A549 (cell line): Measurements from ENCODE around the gene UBL7. TPM values are rescaled to one million over a fixed set of nuclear protein-coding genes. Genes with fewer than 3 reads are reported as not detected.

Source experiments
- ATAC-seq, 2 experiments: fragments of 200-7000 bp in 1 of 2; fragments of >200 bp in 1 of 2; cut with Nextera tagmentation in 1 of 2; cut with Tn5 transposase in 1 of 2; 3 replicates each; pipeline versions ENCODE4 v1.8.0 to v1.9.1; 2018 to 2020; ENCODE audit warnings: mild to moderate bottlenecking in 1 of 2, moderate library complexity in 1 of 2
- CTCF ChIA-PET: fragments of 300-600 bp; sonication (Branson Sonifier 250); formaldehyde crosslinking; extraction: SDS; loops from one replicate; lab custom pipeline; 2021; ENCODE audit warnings: antibody characterized with exemption, inconsistent platforms; lab: Yijun Ruan, JAX
- POLR2A ChIA-PET: fragments of 350-600 bp; formaldehyde crosslinking; extraction: SDS; loops from one replicate; lab custom pipeline; 2021; ENCODE audit warnings: antibody characterized with exemption, inconsistent platforms; lab: Yijun Ruan, JAX
- DNase-seq, 2 experiments: peaks; one replicate each; pipeline versions ENCODE4 v3.0.0 to v3.0.0-alpha.2; 2011 to 2016; ENCODE audit warnings: low read depth in 1 of 2, low spot score in 1 of 2
- FAIRE-seq: peaks from 2 replicates; lab custom pipeline; 2011; peaks lifted over from hg19 to GRCh38; lab: Jason Lieb, UNC
- H3K27ac ChIP-seq, 2 experiments: fragments of >200 bp; sonication (Bioruptor Twin); formaldehyde crosslinking; 3 replicates each; pipeline ENCODE4 v1.5.1; 2016 to 2017
- H3K4me1 ChIP-seq: fragments of >200 bp; sonication (Bioruptor Twin); formaldehyde crosslinking; 3 replicates; pipeline ENCODE4 v1.6.1; 2016
- H3K4me2 ChIP-seq: fragments of >200 bp; sonication (Bioruptor Twin); formaldehyde crosslinking; 3 replicates; pipeline ENCODE4 v1.6.1; 2016
- H3K4me3 ChIP-seq: fragments of >200 bp; sonication (Bioruptor Twin); formaldehyde crosslinking; 3 replicates; pipeline ENCODE4 v1.5.1; 2016
- H3K9me3 ChIP-seq: fragments of >200 bp; sonication (Bioruptor Twin); formaldehyde crosslinking; 3 replicates; pipeline ENCODE4 v1.6.1; 2016
- BHLHE40 ChIP-seq: IDR thresholded peaks from 2 replicates; pipeline ENCODE4 v1.6.1; 2012; ENCODE audit warnings: low read depth, low read length, inconsistent platforms
- CEBPB ChIP-seq, 2 experiments: fragments of >200 bp in 1 of 2; sonication (Bioruptor Twin) in 1 of 2; formaldehyde crosslinking in 1 of 2; IDR thresholded peaks; 2 replicates each; pipeline ENCODE4 v1.6.1; 2012 to 2016
- CHD2 ChIP-seq: fragments of 150-350 bp; IDR thresholded peaks from 2 replicates; pipeline ENCODE4 v1.6.1; 2014; ENCODE audit warnings: low read length; ENCODE audit not compliant: partially characterized antibody
- E2F6 ChIP-seq: IDR thresholded peaks from 2 replicates; pipeline ENCODE4 v1.6.1; 2012; ENCODE audit warnings: low read depth, borderline replicate concordance
- EHF ChIP-seq: fragments of 250-450 bp; sonication (Bioruptor Pico); IDR thresholded peaks from 2 replicates; pipeline ENCODE4 v1.5.0; 2020; ENCODE audit warnings: mild to moderate bottlenecking
- EP300 ChIP-seq, 2 experiments: fragments of >200 bp; sonication (Bioruptor Twin); formaldehyde crosslinking; IDR thresholded peaks; 2 replicates in 1 of 2; 3 replicates in 1 of 2; pipeline ENCODE4 v1.6.1; 2016 to 2017
- FOSL2 ChIP-seq, 2 experiments: fragments of 450-650 bp in 1 of 2; fragments of >200 bp in 1 of 2; sonication (Bioruptor Twin) in 1 of 2; formaldehyde crosslinking; IDR thresholded peaks; 2 replicates each; pipeline versions ENCODE4 v1.5.0 to v1.6.1; 2016 to 2020; ENCODE audit warnings: mild to moderate bottlenecking in 1 of 2, moderate library complexity in 1 of 2
- FOXS1 ChIP-seq: fragments of 250-450 bp; sonication (Bioruptor Pico); IDR thresholded peaks from 2 replicates; pipeline ENCODE4 v1.5.0; 2020; ENCODE audit warnings: mild to moderate bottlenecking, moderate library complexity
- GATA3 ChIP-seq: IDR thresholded peaks from 2 replicates; pipeline ENCODE4 v1.6.1; 2012; ENCODE audit warnings: borderline replicate concordance
- HOXA7 ChIP-seq: fragments of 250-450 bp; sonication (Bioruptor Pico); IDR thresholded peaks from 2 replicates; pipeline ENCODE4 v1.5.0; 2020; ENCODE audit warnings: mild to moderate bottlenecking, moderate library complexity
- HOXB5 ChIP-seq: fragments of 250-450 bp; sonication (Bioruptor Pico); IDR thresholded peaks from 2 replicates; pipeline ENCODE4 v1.5.0; 2020; ENCODE audit warnings: mild to moderate bottlenecking, moderate library complexity
- MAZ ChIP-seq: fragments of 150-350 bp; IDR thresholded peaks from 2 replicates; pipeline ENCODE4 v1.6.1; 2014; ENCODE audit warnings: antibody characterized with exemption, low read depth, low read length, borderline replicate concordance
- NPAS2 ChIP-seq: fragments of 250-450 bp; sonication (Bioruptor Pico); IDR thresholded peaks from 2 replicates; pipeline ENCODE4 v1.8.0; 2022; ENCODE audit warnings: mild to moderate bottlenecking, moderate library complexity, borderline replicate concordance
- PBX3 ChIP-seq: IDR thresholded peaks from 2 replicates; pipeline ENCODE4 v1.6.1; 2012
- PHF8 ChIP-seq: fragments of 200-600 bp; sonication (generic); IDR thresholded peaks from 2 replicates; pipeline ENCODE4 v1.6.1; 2016; ENCODE audit warnings: low read depth, mild to moderate bottlenecking, antibody characterized with exemption, moderate library complexity, borderline replicate concordance
- POLR2A ChIP-seq: IDR thresholded peaks from 2 replicates; pipeline ENCODE4 v1.6.1; 2012; ENCODE audit warnings: mild to moderate bottlenecking, low read length
- POLR2AphosphoS2 ChIP-seq: conservative IDR thresholded peaks from 2 replicates; pipeline ENCODE4 v1.6.1; 2012; ENCODE audit warnings: low read length, improper control_type of control experiment, inconsistent platforms
- RARB ChIP-seq: fragments of 250-450 bp; sonication (Bioruptor Pico); IDR thresholded peaks from 2 replicates; pipeline ENCODE4 v1.8.0; 2021; ENCODE audit warnings: mild to moderate bottlenecking, moderate library complexity
- REST ChIP-seq: fragments of 200-600 bp; sonication (generic); IDR thresholded peaks from 2 replicates; pipeline ENCODE4 v1.6.1; 2016; ENCODE audit warnings: antibody characterized with exemption, mild to moderate bottlenecking, moderate library complexity
- RFX5 ChIP-seq: fragments of 450-650 bp; IDR thresholded peaks from 2 replicates; pipeline ENCODE4 v1.7.1; 2014; ENCODE audit warnings: antibody characterized with exemption, mild to moderate bottlenecking, moderate library complexity
- TFCP2L1 ChIP-seq: fragments of 250-450 bp; sonication (Bioruptor Pico); IDR thresholded peaks from 2 replicates; pipeline ENCODE4 v1.5.0; 2021; ENCODE audit warnings: mild to moderate bottlenecking
- TP53 ChIP-seq: fragments of 250-450 bp; sonication (Bioruptor Pico); IDR thresholded peaks from 2 replicates; pipeline ENCODE4 v1.5.0; 2021; ENCODE audit warnings: mild to moderate bottlenecking, moderate library complexity
- USF2 ChIP-seq: fragments of 450-650 bp; IDR thresholded peaks from 2 replicates; pipeline ENCODE4 v1.6.1; 2014; ENCODE audit warnings: antibody characterized with exemption
- ZC3H11A ChIP-seq: fragments of 450-650 bp; IDR thresholded peaks from 2 replicates; pipeline ENCODE4 v1.6.1; 2014; ENCODE audit warnings: antibody characterized with exemption, mild to moderate bottlenecking
- ZSCAN20 ChIP-seq: fragments of 250-450 bp; sonication (Bioruptor Pico); IDR thresholded peaks from 2 replicates; pipeline ENCODE4 v1.8.0; 2022; ENCODE audit warnings: mild to moderate bottlenecking, moderate library complexity
- WGBS: methylation state at CpG from one replicate; pipeline ENCODE4 v1.1.6; 2017; ENCODE audit errors: missing lambda C conversion rate; 5-methylcytosine and 5-hydroxymethylcytosine counted together
- polyA plus RNA-seq, 4 experiments: library from polyadenylated mRNA; depleted of rRNA in 3 of 4; stranded (reverse); fragments of >200 nt; fragmentation: RNase III in 1 of 4; extraction: RNeasy Plus Mini Kit Qiagen cat#74134 plus additional on column Dnase treatment in 1 of 4; gene quantifications; 2 replicates in 3 of 4; 3 replicates in 1 of 4; pipeline ENCODE4 v1.2.3, GENCODE V29; 2011 to 2017

The UBL7 gene
- polyA plus RNA-seq, 2 of the 4 experiments (the other 2 are of a cell fraction), result 32.6 to 48.5 TPM

GRCh38 chr15:74400313-74400860, 60.6 kb downstream of the UBL7 start:
- Histone ChIP-seq H3K9me3 (no peaks in the 10 kb centered on the region), H3K27ac (no peak overlapping the region), H3K4me2 (no peak overlapping the region), H3K4me1 (peaks cover 22% of the 10 kb centered on the region), H3K4me3 (no peak overlapping the region)
- WGBS, result 84% methylated on average over 10 of the region's 10 CpGs
- POLR2A ChIA-PET, result no interaction called here
- ATAC-seq, result no peak
- TF ChIP-seq HOXB5 (CRISPR knock-in tag) (no peak), FOXS1 (CRISPR knock-in tag) (no peak), TFCP2L1 (no peak), TP53 (no peak), MAZ (no peak), REST (no peak), CHD2 (no peak), POLR2A (no peak), E2F6 (no peak), ZC3H11A (no peak), USF2 (no peak), RFX5 (no peak), EP300 (IDR thresholded peaks at IDR 0.05) (no peak), POLR2AphosphoS2 (no peak), ZSCAN20 (CRISPR knock-in tag) (no peak), PBX3 (no peak), BHLHE40 (no peak), EHF (CRISPR knock-in tag) (no peak), RARB (CRISPR knock-in tag) (no peak)
- TF ChIP-seq, all 56 proteins: peak for 0
- no peak for FAIRE-seq
- no peak for DNase-seq
- CTCF ChIA-PET, result interaction anchor here (0.8 to 1.6 kb wide), 4 partner anchors 10 to 26 kb away, joined by 3 to 4 read pairs (median 3); no protein-coding TSS in a partner anchor

GRCh38 chr15:74399511-74400312, 61.2 kb downstream of the UBL7 start:
- ATAC-seq (no peak), FAIRE-seq (no peak), DNase-seq (no peak)
- H3K4me1 ChIP-seq, result peaks cover 22% of the 10 kb centered on the region
- TF ChIP-seq CHD2 (no peak), NPAS2 (CRISPR knock-in tag) (no peak), GATA3 (no peak), CEBPB (IDR thresholded peaks at IDR 0.05) (no peak), MAZ (no peak), PHF8 (no peak), FOSL2 (IDR thresholded peaks at IDR 0.05) (no peak), FOSL2 (CRISPR knock-in tag; IDR thresholded peaks at IDR 0.05) (no peak), ZC3H11A (no peak), HOXA7 (CRISPR knock-in tag) (no peak), HOXB5 (CRISPR knock-in tag) (no peak)
- POLR2A ChIA-PET, result no interaction called here
- no peaks in the 10 kb centered on the region for H3K9me3 ChIP-seq
- no peak overlapping the region for H3K27ac ChIP-seq
- no peak overlapping the region for H3K4me3 ChIP-seq
- no peak overlapping the region for H3K4me2 ChIP-seq
- 31% methylated on average over 4 of the region's 5 CpGs for WGBS
- CTCF ChIA-PET, result interaction anchor here (1.0 to 1.6 kb wide), 2 partner anchors 24 to 25 kb away, joined by 3 read pairs; no protein-coding TSS in a partner anchor
